Body of pancreas (tissue), 4 donors: Measurements from ENCODE around the gene KIRREL3.

ENCODE experiments used
- POLR2A ChIP-seq, 3 donors: fragments of 450-650 bp; IDR thresholded peaks; one replicate each; pipeline ENCODE4 v1.6.1; 2016; ENCODE audit warnings: antibody characterized with exemption in 3 of 3, mild to moderate bottlenecking in 2 of 3
- TF ChIP-seq, protein P1 (sequence below), 7 experiments: fragments of 450-650 bp in 4 of 7; fragments of 200-600 bp in 3 of 7; sonication (generic) in 3 of 7; IDR thresholded peaks; one replicate each; pipeline ENCODE4 v1.5.1; 2016 to 2019; ENCODE audit warnings: antibody characterized with exemption in 7 of 7

- no peak for TF ChIP-seq POLR2A (IDR thresholded peaks at IDR 0.05)
- TF ChIP-seq, protein P1, sequence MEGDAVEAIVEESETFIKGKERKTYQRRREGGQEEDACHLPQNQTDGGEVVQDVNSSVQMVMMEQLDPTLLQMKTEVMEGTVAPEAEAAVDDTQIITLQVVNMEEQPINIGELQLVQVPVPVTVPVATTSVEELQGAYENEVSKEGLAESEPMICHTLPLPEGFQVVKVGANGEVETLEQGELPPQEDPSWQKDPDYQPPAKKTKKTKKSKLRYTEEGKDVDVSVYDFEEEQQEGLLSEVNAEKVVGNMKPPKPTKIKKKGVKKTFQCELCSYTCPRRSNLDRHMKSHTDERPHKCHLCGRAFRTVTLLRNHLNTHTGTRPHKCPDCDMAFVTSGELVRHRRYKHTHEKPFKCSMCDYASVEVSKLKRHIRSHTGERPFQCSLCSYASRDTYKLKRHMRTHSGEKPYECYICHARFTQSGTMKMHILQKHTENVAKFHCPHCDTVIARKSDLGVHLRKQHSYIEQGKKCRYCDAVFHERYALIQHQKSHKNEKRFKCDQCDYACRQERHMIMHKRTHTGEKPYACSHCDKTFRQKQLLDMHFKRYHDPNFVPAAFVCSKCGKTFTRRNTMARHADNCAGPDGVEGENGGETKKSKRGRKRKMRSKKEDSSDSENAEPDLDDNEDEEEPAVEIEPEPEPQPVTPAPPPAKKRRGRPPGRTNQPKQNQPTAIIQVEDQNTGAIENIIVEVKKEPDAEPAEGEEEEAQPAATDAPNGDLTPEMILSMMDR (IDR thresholded peaks at IDR 0.05) = peak in 1 of 7 experiments; percentile 2
Measured at GRCh38 chr11:126776119-126776518, 224.5 kb downstream of the KIRREL3 start.
